IMR-90 (cell line): ENCODE results near the gene SCFD2. TPM values are rescaled to one million over a fixed set of nuclear protein-coding genes. Genes with fewer than 3 reads are reported as not detected.

Source experiments
- ATAC-seq: fragments of 200-7000 bp; cut with Tn5 transposase; 2 replicates; pipeline ENCODE4 v1.9.1; 2020; ENCODE audit warnings: low read depth, mild to moderate bottlenecking, moderate library complexity
- BruUV-seq: library from RNA; stranded (reverse); fragments of 400-500 nt; replicated peaks from 2 replicates; lab custom pipeline; 2021; lab: Mats Ljungman, UMichigan
- CTCF ChIA-PET: fragments of 300-600 bp; formaldehyde crosslinking; extraction: SDS; loops from one replicate; lab custom pipeline; 2021; ENCODE audit warnings: antibody characterized with exemption; lab: Yijun Ruan, JAX
- POLR2A ChIA-PET: fragments of 300-600 bp; sonication (Branson Sonifier 250); formaldehyde crosslinking; loops from one replicate; lab custom pipeline; 2022; ENCODE audit warnings: antibody characterized with exemption; ENCODE audit not compliant: unreplicated experiment; lab: Charles Lee
- DNase-seq: peaks from one replicate; pipeline ENCODE4 v3.0.0; 2013
- H2AFZ ChIP-seq: replicated peaks from 2 replicates; pipeline ENCODE3; 2013; ENCODE audit warnings: low read length, mild to moderate bottlenecking; ENCODE audit not compliant: poor library complexity
- H2AK5ac ChIP-seq: 2 replicates; pipeline ENCODE4 v1.6.1; 2013; ENCODE audit warnings: low read depth, low read length, inconsistent platforms
- H2AK9ac ChIP-seq: replicated peaks from 2 replicates; pipeline ENCODE3; 2013; ENCODE audit warnings: mild to moderate bottlenecking, low read depth, low read length, moderate library complexity; ENCODE audit not compliant: poor library complexity
- H2BK120ac ChIP-seq: 2 replicates; pipeline ENCODE4 v1.6.1; 2013; ENCODE audit warnings: low read depth, low read length, inconsistent platforms
- H2BK15ac ChIP-seq: 3 replicates; pipeline ENCODE4 v1.6.1; 2013; ENCODE audit warnings: low read depth, low read length, inconsistent platforms
- H2BK20ac ChIP-seq: 2 replicates; pipeline ENCODE4 v1.6.1; 2013; ENCODE audit warnings: low read depth, mild to moderate bottlenecking, inconsistent platforms, low read length, moderate library complexity
- H2BK5ac ChIP-seq: 2 replicates; pipeline ENCODE4 v1.6.1; 2013; ENCODE audit warnings: mild to moderate bottlenecking, low read depth, low read length, inconsistent platforms; ENCODE audit not compliant: poor library complexity, severe bottlenecking
- H3K14ac ChIP-seq: replicated peaks from 2 replicates; pipeline ENCODE4 v1.6.1; 2013; ENCODE audit warnings: low read depth, low read length, inconsistent platforms
- H3K18ac ChIP-seq: 2 replicates; pipeline ENCODE4 v1.6.1; 2013; ENCODE audit warnings: low read depth, low read length, control low read depth
- H3K23ac ChIP-seq: 2 replicates; pipeline ENCODE4 v1.6.1; 2013; ENCODE audit warnings: low read depth, low read length, inconsistent platforms
- H3K27ac ChIP-seq: 2 replicates; pipeline ENCODE4 v1.5.1; 2013; ENCODE audit warnings: mild to moderate bottlenecking, control low read depth, low read length; ENCODE audit not compliant: insufficient read depth
- H3K27me3 ChIP-seq: 2 replicates; pipeline ENCODE4 v1.6.1; 2013; ENCODE audit warnings: low read length; ENCODE audit not compliant: control insufficient read depth, insufficient read depth
- H3K36me3 ChIP-seq: 2 replicates; pipeline ENCODE4 v1.6.1; 2013; ENCODE audit warnings: low read length, mixed read lengths; ENCODE audit not compliant: control insufficient read depth, insufficient read depth
- H3K4ac ChIP-seq: 2 replicates; pipeline ENCODE4 v1.6.1; 2013; ENCODE audit warnings: low read depth, low read length, inconsistent platforms
- H3K4me1 ChIP-seq: 2 replicates; pipeline ENCODE4 v1.6.1; 2013; ENCODE audit warnings: low read length, mixed read lengths; ENCODE audit not compliant: control insufficient read depth, insufficient read depth
- H3K4me2 ChIP-seq: 2 replicates; pipeline ENCODE4 v1.6.1; 2013; ENCODE audit warnings: low read depth, mild to moderate bottlenecking, control low read depth, low read length, moderate library complexity
- H3K4me3 ChIP-seq: 2 replicates; pipeline ENCODE4 v1.5.1; 2013; ENCODE audit warnings: low read depth, mild to moderate bottlenecking, control low read depth, low read length, moderate library complexity; ENCODE audit not compliant: insufficient read depth
- H3K56ac ChIP-seq: 2 replicates; pipeline ENCODE4 v1.6.1; 2013; ENCODE audit warnings: low read length, inconsistent platforms; ENCODE audit not compliant: insufficient read depth; ENCODE audit errors: extremely low read depth
- H3K79me1 ChIP-seq, 2 experiments: 2 replicates each; pipeline ENCODE4 v1.6.1; 2013; ENCODE audit warnings: low read length in 2 of 2, inconsistent platforms in 1 of 2, low read depth in 1 of 2
- H3K9ac ChIP-seq: 2 replicates; pipeline ENCODE4 v1.6.1; 2013; ENCODE audit warnings: low read depth, low read length, control low read depth
- H3K9me1 ChIP-seq: 2 replicates; pipeline ENCODE4 v1.6.1; 2013; ENCODE audit warnings: low read length, inconsistent platforms; ENCODE audit not compliant: insufficient read depth
- H3K9me3 ChIP-seq: 2 replicates; pipeline ENCODE4 v1.6.1; 2013; ENCODE audit warnings: low read length; ENCODE audit not compliant: control insufficient read depth, insufficient read depth
- H4K20me1 ChIP-seq: 2 replicates; pipeline ENCODE4 v1.6.1; 2013; ENCODE audit warnings: low read length, inconsistent platforms; ENCODE audit not compliant: insufficient read depth
- H4K5ac ChIP-seq: 2 replicates; pipeline ENCODE4 v1.6.1; 2013; ENCODE audit warnings: mild to moderate bottlenecking, low read depth, low read length, control low read depth
- H4K8ac ChIP-seq, 2 experiments: 2 replicates each; pipeline ENCODE4 v1.6.1; 2013; ENCODE audit warnings: low read depth in 2 of 2, low read length in 2 of 2, control low read depth in 1 of 2, inconsistent platforms in 1 of 2
- H4K91ac ChIP-seq: 2 replicates; pipeline ENCODE4 v1.6.1; 2013; ENCODE audit warnings: low read depth, low read length, inconsistent platforms; ENCODE audit not compliant: insufficient read depth
- BHLHE40 ChIP-seq: fragments of 150-350 bp; IDR thresholded peaks from 2 replicates; pipeline ENCODE4 v1.6.1; 2016; ENCODE audit warnings: mild to moderate bottlenecking, low read depth, low read length
- CEBPB ChIP-seq: IDR thresholded peaks from 2 replicates; pipeline ENCODE4 v1.6.1; 2012; ENCODE audit warnings: low read depth, low read length, improper control_type of control experiment
- CHD1 ChIP-seq: IDR thresholded peaks from 2 replicates; pipeline ENCODE4 v1.6.1; 2012; ENCODE audit warnings: low read depth, low read length, improper control_type of control experiment
- CTCF ChIP-seq: conservative IDR thresholded peaks from 2 replicates; pipeline ENCODE4 v1.5.1; 2012; ENCODE audit warnings: mild to moderate bottlenecking, low read depth, low read length, improper control_type of control experiment
- ELK1 ChIP-seq: fragments of 150-350 bp; IDR thresholded peaks from 2 replicates; pipeline ENCODE4 v1.6.1; 2016; ENCODE audit warnings: low read depth, mild to moderate bottlenecking, low read length, moderate library complexity, borderline replicate concordance
- FOS ChIP-seq: fragments of 150-350 bp; IDR thresholded peaks from 2 replicates; pipeline ENCODE4 v1.6.1; 2016; ENCODE audit warnings: low read depth, low read length
- MAFK ChIP-seq: IDR thresholded peaks from 2 replicates; pipeline ENCODE4 v1.6.1; 2012; ENCODE audit warnings: low read depth, low read length, improper control_type of control experiment
- MAZ ChIP-seq: IDR thresholded peaks from 2 replicates; pipeline ENCODE4 v1.6.1; 2012; ENCODE audit warnings: low read depth, mild to moderate bottlenecking, low read length, improper control_type of control experiment, moderate library complexity, borderline replicate concordance
- MXI1 ChIP-seq: IDR thresholded peaks from 2 replicates; pipeline ENCODE4 v1.6.1; 2012; ENCODE audit warnings: low read depth, mild to moderate bottlenecking, low read length, moderate library complexity, borderline replicate concordance
- NFE2L2 ChIP-seq: fragments of 150-350 bp; IDR thresholded peaks from 2 replicates; pipeline ENCODE4 v1.6.1; 2016; ENCODE audit warnings: low read depth, mild to moderate bottlenecking, low read length
- POLR2A ChIP-seq: IDR thresholded peaks from 2 replicates; pipeline ENCODE4 v1.6.1; 2012; ENCODE audit warnings: mild to moderate bottlenecking, low read depth, low read length
- RAD21 ChIP-seq: IDR thresholded peaks from 2 replicates; pipeline ENCODE4 v1.6.1; 2012; ENCODE audit warnings: low read length, improper control_type of control experiment
- RCOR1 ChIP-seq: IDR thresholded peaks from 2 replicates; pipeline ENCODE4 v1.6.1; 2012; ENCODE audit warnings: mild to moderate bottlenecking, low read length, improper control_type of control experiment; ENCODE audit not compliant: insufficient replicate concordance
- SMC3 ChIP-seq: fragments of 150-350 bp; IDR thresholded peaks from 2 replicates; pipeline ENCODE4 v1.6.1; 2016; ENCODE audit warnings: low read depth, mild to moderate bottlenecking, antibody characterized with exemption, low read length, moderate library complexity
- USF2 ChIP-seq: fragments of 150-350 bp; IDR thresholded peaks from 2 replicates; pipeline ENCODE4 v1.6.1; 2017; ENCODE audit warnings: mild to moderate bottlenecking, antibody characterized with exemption, low read length, low read depth
- WGBS, 2 experiments: methylation state at CpG; one replicate each; pipeline versions ENCODE4 v1.1.5 to v1.1.7; 2013; ENCODE audit warnings: missing lambda C conversion rate in 2 of 2; ENCODE audit not compliant: insufficient read length in 1 of 2; ENCODE audit errors: extremely low coverage in 2 of 2; 5-methylcytosine and 5-hydroxymethylcytosine counted together
- dilution Hi-C: fragments of 300-500 bp; cut with HindIII; formaldehyde crosslinking; loops from one replicate; pipeline ENCODE4 v1.14.3; 2018; ENCODE audit warnings: low sequenced_read_pairs; ENCODE audit not compliant: unreplicated experiment
- in situ Hi-C: fragments of 300-500 bp; cut with MboI; formaldehyde crosslinking; loops from 3 replicates; pipeline ENCODE4 v1.14.3; 2019; ENCODE audit warnings: low sequenced_read_pairs, inconsistent platforms, mixed read lengths
- intact Hi-C: fragments of 100-400 bp; cut with micrococcal nuclease; formaldehyde crosslinking; loops from 2 replicates; pipeline ENCODE4 v1.10.0; 2022
- polyA plus RNA-seq, 3 experiments: library from polyadenylated mRNA; depleted of rRNA; stranded (reverse); fragments of >200 nt; gene quantifications; 2 replicates each; pipeline ENCODE4 v1.2.3, GENCODE V29; 2012; ENCODE audit warnings: low replicate concordance in 1 of 3
- total RNA-seq: library from RNA; depleted of rRNA; stranded (reverse); fragments of >200 nt; gene quantifications from 2 replicates; pipeline ENCODE4 v1.2.3, GENCODE V29; 2012

SCFD2 gene
- total and polyA plus RNA-seq, 2 of the 4 experiments (the other 2 are of a cell fraction) = 18.9 to 62.4 TPM

- peaks cover 9% of the 10 kb centered on the region; the same call in 1 of the 2 replicates for H3K4me1 ChIP-seq
- no peak overlapping the region for H3K4ac ChIP-seq
- peak overlapping the region; percentile 84; the same call in 1 of the 2 replicates for H3K18ac ChIP-seq
- no peak overlapping the region for H3K14ac ChIP-seq
- in situ Hi-C loops = no loop called here
- intact Hi-C loops = no loop called here
- no peak overlapping the region for H3K27ac ChIP-seq
- ATAC-seq (no peak), DNase-seq (no peak)
- no CpG with 5 or more reads among the region's 5 CpGs for WGBS, 2 experiments
- no peak overlapping the region for H2AK9ac ChIP-seq
- no peak overlapping the region for H2BK15ac ChIP-seq
- H3K79me1 ChIP-seq = peaks cover 4 to 6% of the 10 kb centered on the region in 2 experiments; a peak in 3 of 4 replicates
- no peaks in the 10 kb centered on the region for H3K9me3 ChIP-seq
- no peak overlapping the region for H3K4me2 ChIP-seq
- H4K20me1 ChIP-seq = no peaks in the 10 kb centered on the region
- H2AFZ ChIP-seq = no peak overlapping the region
- ChIA-PET CTCF (interaction anchor here (0.6 kb wide), 2 partner anchors 83 to 773 kb away, joined by 5 to 7 read pairs; no protein-coding TSS in a partner anchor), POLR2A (no interaction called here)
- no peak overlapping the region for H3K23ac ChIP-seq
- no peak overlapping the region for H3K4me3 ChIP-seq
- peaks cover 2% of the 10 kb centered on the region; the same call in 1 of the 2 replicates for H3K9me1 ChIP-seq
- H2BK20ac ChIP-seq = no peak overlapping the region; the same call in 1 of the 2 replicates
- H3K27me3 ChIP-seq = no peaks in the 10 kb centered on the region
- H4K91ac ChIP-seq = no peak overlapping the region
- no peak overlapping the region for H2BK5ac ChIP-seq
- dilution Hi-C loops = no loop called here
- no peak overlapping the region; the same call in 1 of the 2 replicates for H2AK5ac ChIP-seq
- 0 out of 2 replicates have a peak overlapping the region, but pooled peaks have one; percentile 63 for H4K5ac ChIP-seq
- no TSS peak for BruUV-seq
- H4K8ac ChIP-seq = no peak overlapping the region; a peak in 1 of 4 replicates
- H3K56ac ChIP-seq = no peak overlapping the region
- TF ChIP-seq CTCF (no peak), FOS (no peak), BHLHE40 (no peak), POLR2A (no peak), MAZ (no peak), RAD21 (no peak), MXI1 (no peak), MAFK (no peak), CHD1 (no peak), SMC3 (no peak), RCOR1 (no peak), NFE2L2 (no peak), CEBPB (no peak), ELK1 (no peak), USF2 (no peak)
- no peak overlapping the region for H3K9ac ChIP-seq
- no peaks in the 10 kb centered on the region for H3K36me3 ChIP-seq
- no peak overlapping the region; the same call in 1 of the 2 replicates for H2BK120ac ChIP-seq
These were observed 85.0 kb downstream of the SCFD2 start for GRCh38 chr4:53280846-53281245.
